GM19467 (cell line): ENCODE results near the gene BHLHE23.
"Not testable (repeated sequence)": the region's sequence is repeated elsewhere in the genome, so short reads cannot be mapped to it uniquely, and the experiment has no call there.

Source experiments
- ATAC-seq: cut with Tn5 transposase; IDR thresholded peaks from one replicate; pipeline ENCODE4 v1.9.1; 2021; ENCODE audit warnings: mild to moderate bottlenecking, moderate library complexity; ENCODE audit not compliant: unreplicated experiment

Gene BHLHE23

DNA sequence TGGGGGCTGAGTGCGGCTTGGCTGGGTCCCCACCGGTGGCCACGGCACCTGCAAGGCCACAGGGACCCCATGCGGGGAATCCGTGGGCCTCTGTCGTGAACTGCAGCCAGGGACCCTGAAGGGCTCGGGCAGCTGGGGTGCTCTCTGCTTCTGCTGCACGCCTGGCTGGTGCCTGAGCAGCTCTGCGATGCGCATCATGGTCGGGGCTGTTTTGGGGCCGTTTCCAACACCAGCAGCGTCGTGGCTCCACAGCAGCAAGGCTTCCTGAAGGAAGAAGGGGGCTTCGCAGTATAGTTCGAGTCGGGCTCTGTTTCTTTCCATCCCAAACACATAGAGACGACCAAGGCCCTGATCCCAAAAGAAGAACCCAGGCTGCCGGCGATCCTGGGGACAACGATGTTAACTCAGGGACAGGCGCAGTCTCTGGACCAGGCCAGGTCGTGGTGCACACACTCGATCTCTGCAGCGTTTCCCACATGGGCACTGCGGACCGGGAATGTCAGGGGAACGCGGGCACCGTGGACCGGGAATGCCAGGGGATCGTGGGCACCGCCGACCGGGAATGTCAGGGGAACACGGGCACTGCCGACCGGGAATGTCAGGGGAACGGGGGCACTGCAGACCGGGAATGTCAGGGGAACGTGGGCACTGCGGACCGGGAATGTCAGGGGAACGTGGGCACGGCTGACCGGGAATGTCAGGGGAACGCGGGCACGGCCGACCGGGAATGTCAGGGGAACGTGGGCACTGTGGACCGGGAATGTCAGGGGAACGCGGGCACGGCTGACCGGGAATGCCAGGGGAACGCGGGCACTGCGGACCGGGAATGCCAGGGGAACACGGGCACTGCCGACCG is 36.8 kb upstream of the BHLHE23 start:
- no peak for ATAC-seq

GRCh38 chr20:63042448-63043071 is 35.8 kb upstream of the BHLHE23 start:
- peak; percentile 52 for ATAC-seq

- ATAC-seq: no peak
Measured at GRCh38 chr20:63041776-63042175, 35.0 kb upstream of the BHLHE23 start.

- no peak for ATAC-seq
Measured at GRCh38 chr20:63037669-63038268, 31.0 kb upstream of the BHLHE23 start.

DNA sequence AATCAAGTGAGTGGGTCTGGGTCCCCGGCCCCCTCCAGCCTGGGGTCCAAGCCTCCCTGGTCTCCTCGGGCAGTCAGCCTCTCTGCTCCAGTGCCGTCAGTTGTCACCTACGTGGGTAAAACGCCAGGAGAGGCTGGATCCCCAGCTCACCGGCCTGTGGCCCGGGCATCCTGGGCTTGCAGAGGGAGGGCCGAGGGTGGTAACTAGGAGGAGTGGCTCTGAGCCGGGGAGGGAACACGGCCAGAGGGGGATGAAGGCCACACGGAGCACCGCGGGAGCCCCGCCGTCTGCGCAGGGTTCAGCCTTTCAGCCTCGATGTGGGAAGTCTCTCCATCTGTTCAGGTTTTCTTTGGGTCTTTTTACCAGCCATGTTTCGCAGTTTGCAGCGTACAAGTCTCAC is 29.5 kb upstream of the BHLHE23 start:
- ATAC-seq: no peak

- no peak for ATAC-seq
Measured at GRCh38 chr20:63035603-63036185, 28.9 kb upstream of the BHLHE23 start.

- ATAC-seq: not testable (repeated sequence)
Measured at GRCh38 chr20:63034710-63035602, 28.2 kb upstream of the BHLHE23 start.

GRCh38 chr20:63033794-63034709 is 27.3 kb upstream of the BHLHE23 start:
- no peak for ATAC-seq

GRCh38 chr20:63032861-63033793 is 26.4 kb upstream of the BHLHE23 start:
- no peak for ATAC-seq

GRCh38 chr20:63032026-63032800 is 25.4 kb upstream of the BHLHE23 start:
- no peak for ATAC-seq

DNA sequence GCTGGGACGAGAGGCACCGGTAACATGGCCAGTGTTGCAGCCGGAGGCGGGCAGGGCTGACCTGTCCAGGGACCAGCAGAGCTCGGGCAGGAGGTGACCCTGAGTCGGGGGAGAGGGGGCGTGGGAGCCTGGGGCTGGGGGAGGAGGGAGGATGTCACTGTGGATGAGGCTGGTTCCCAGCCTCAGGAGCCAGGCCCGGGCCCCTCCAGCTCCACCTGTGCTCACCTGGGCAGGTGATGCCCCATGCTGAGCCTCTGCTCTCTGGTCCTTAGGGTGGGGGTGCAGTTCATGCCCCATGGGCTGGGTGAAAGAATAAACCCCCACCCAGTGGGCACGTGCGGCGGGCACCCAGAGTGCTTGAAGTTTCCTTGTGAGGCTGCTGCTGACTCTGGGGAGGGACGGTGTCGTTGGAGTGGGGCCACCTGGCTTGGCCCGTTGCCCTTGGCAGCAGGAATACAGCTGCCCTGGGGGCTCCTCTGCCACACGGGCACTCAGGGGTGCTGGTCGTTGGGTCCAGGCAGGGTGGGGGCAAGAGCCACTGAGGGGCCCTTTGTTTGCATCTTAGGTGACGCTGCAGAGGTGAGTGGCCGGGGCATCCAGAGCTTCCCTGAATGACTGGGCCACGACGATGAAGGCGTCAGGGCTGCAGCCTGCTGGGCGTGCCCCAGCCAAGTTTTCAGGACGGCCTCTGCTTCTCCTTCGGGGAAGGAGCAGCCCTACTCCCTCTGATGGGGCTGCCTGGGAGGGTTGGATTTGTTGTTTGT is 24.7 kb upstream of the BHLHE23 start:
- no peak for ATAC-seq

GRCh38 chr20:63029358-63030121 is 22.8 kb upstream of the BHLHE23 start:
- ATAC-seq: no peak

- no peak for ATAC-seq
Measured at GRCh38 chr20:63028461-63028921, 21.7 kb upstream of the BHLHE23 start.

GRCh38 chr20:63027922-63028389 is 21.2 kb upstream of the BHLHE23 start:
- no peak for ATAC-seq

- ATAC-seq: no peak
Measured at GRCh38 chr20:63027221-63027921, 20.6 kb upstream of the BHLHE23 start.
